ENCODE measurements around the gene HSD17B8. TPM values are rescaled to one million over a fixed set of nuclear protein-coding genes. Genes with fewer than 3 reads are reported as not detected.

The HSD17B8 gene
- polyA plus RNA-seq, 3 donors from 2014 or later = 28.8 to 47.6 (median 34.3) TPM

- Mint-ChIP-seq H3K27me3 (ENCODE audit: low read depth in 3 of 3) (peaks cover 5 to 16% (median 15%) of the 10 kb centered on the region in 3 donors), H3K4me1 (no peaks in the 10 kb centered on the region), H3K27ac (no peak overlapping the region), H3K36me3 (no peaks in the 10 kb centered on the region), H3K4me3 (no peak overlapping the region), H3K9me3 (no peaks in the 10 kb centered on the region)
- no peak for DNase-seq
Observed at GRCh38 chr6:33235221-33235634, 30.8 kb downstream of the HSD17B8 start.

- Mint-ChIP-seq H3K4me3 (no peak overlapping the region), H3K4me1 (no peaks in the 10 kb centered on the region), H3K36me3 (peaks cover 0 to 3% (median 0%) of the 10 kb centered on the region in 3 donors), H3K27ac (no peak overlapping the region), H3K9me3 (no peaks in the 10 kb centered on the region), H3K27me3 (ENCODE audit: low read depth in 3 of 3) (peaks cover 5 to 16% (median 14%) of the 10 kb centered on the region in 3 donors)
- no peak for DNase-seq
Observed at GRCh38 chr6:33236328-33236727, 31.9 kb downstream of the HSD17B8 start.

- Mint-ChIP-seq H3K36me3 (peaks cover 0 to 4% (median 0%) of the 10 kb centered on the region in 3 donors), H3K9me3 (no peaks in the 10 kb centered on the region)
Observed at GRCh38 chr6:33236852-33237251, 32.4 kb downstream of the HSD17B8 start.

DNA sequence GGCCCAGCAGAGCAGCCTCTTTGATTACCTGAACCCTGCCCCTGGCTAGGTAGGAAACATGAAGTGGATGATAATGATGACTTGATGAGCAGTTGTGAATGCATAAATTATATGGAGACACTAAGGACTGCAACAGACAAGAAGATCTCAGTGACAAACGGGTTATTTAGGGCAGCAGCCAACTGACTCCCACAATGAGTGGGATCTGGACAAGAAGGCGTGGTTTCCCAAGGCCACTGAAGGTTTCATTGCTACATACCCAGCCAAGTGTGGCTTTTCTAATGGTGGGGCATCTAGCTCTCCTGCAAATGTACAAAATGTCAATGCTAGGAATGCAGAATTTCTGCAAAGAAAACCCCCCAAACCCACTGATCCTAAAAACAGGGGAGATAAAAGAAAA, 33.3 kb downstream of the HSD17B8 start:
- no peaks in the 10 kb centered on the region for H3K9me3 Mint-ChIP-seq
- no peak overlapping the region for H3K4me3 Mint-ChIP-seq
- no peak overlapping the region for H3K27ac Mint-ChIP-seq
- peaks cover 0 to 6% (median 0%) of the 10 kb centered on the region in 3 donors for H3K36me3 Mint-ChIP-seq
- H3K4me1 Mint-ChIP-seq = no peaks in the 10 kb centered on the region
- DNase-seq = no peak
- H3K27me3 Mint-ChIP-seq (ENCODE audit: low read depth in 3 of 3) = peaks cover 7 to 22% (median 13%) of the 10 kb centered on the region in 3 donors

More at GRCh38 chr6:33236852-33237251, 32.4 kb downstream of the HSD17B8 start:
- no peak for DNase-seq
- Mint-ChIP-seq H3K27me3 (ENCODE audit: low read depth in 3 of 3) (peaks cover 6 to 18% (median 14%) of the 10 kb centered on the region in 3 donors), H3K4me3 (no peak overlapping the region), H3K27ac (no peak overlapping the region), H3K4me1 (no peaks in the 10 kb centered on the region)

DNA sequence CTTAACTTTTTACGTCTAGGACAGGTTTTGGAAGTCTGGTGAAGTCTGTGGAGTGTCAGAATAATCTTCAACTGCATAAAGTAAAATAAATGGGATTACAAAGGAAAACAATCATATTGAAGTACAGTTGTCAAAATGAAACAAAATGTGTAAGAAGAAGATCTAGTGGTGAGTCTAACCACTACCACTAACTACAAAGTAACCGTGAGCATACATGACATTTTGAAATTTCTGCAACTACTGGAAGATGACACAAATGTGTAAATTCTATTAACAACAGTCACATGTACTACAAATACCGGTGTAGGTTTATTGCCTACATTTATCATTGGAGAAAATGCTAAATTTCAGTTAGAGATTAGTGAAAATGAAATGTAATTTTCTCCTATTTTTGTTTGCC, 37.5 kb downstream of the HSD17B8 start:
- Mint-ChIP-seq H3K9me3 (no peaks in the 10 kb centered on the region), H3K4me3 (no peak overlapping the region)

GRCh38 chr6:33243476-33243875, 39.0 kb downstream of the HSD17B8 start:
- Mint-ChIP-seq H3K4me3 (no peak overlapping the region), H3K9me3 (no peaks in the 10 kb centered on the region), H3K36me3 (peaks cover 0 to 6% (median 0%) of the 10 kb centered on the region in 3 donors), H3K27ac (no peak overlapping the region), H3K27me3 (ENCODE audit: low read depth in 3 of 3) (peaks cover 9 to 12% (median 11%) of the 10 kb centered on the region in 3 donors), H3K4me1 (peaks cover 7 to 8% of the 10 kb centered on the region in 2 donors)
- DNase-seq = no peak

More for the DNA sequence above, 37.5 kb downstream of the HSD17B8 start:
- no peak overlapping the region for H3K27ac Mint-ChIP-seq
- peaks cover 0 to 6% (median 0%) of the 10 kb centered on the region in 3 donors for H3K36me3 Mint-ChIP-seq
- no peak for DNase-seq
- peaks cover 9 to 15% (median 12%) of the 10 kb centered on the region in 3 donors for H3K27me3 Mint-ChIP-seq (ENCODE audit: low read depth in 3 of 3)
- H3K4me1 Mint-ChIP-seq = no peaks in the 10 kb centered on the region

DNA sequence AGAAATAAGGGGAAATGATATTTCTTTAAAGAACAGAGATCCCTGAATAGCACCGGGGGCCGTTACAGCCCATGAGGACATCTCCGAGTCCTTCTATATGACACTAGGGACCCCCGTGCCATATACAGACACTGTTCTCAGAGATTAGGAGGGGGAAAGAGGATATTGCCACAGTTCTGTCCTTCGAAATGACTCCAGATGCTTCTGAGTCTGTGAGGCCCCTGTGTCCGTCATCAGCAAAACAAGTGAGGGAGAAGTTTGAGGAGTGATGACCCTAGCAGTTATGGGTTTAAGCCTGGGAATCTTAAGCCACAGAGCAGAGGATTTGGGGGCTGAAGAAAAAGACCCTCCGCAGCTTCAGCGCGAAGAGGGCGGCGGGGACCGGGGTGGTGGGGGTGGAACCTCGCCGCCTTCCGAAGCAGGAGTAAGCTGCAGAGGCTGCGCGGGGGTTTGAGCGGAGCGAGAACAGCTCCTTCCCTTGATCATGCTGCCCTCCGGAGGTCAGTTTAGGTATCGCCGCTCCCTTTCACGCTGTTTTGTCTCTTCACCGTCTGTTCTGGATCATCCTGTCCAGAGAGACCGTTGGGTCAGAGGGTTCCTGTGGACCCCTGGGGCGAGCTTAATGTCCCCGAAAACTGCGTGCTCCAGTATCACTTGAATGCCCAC, 43.7 kb downstream of the HSD17B8 start:
- H3K4me1 Mint-ChIP-seq = peaks cover 39 to 41% of the 10 kb centered on the region in 2 donors
- peaks cover 5 to 11% (median 6%) of the 10 kb centered on the region in 3 donors for H3K36me3 Mint-ChIP-seq
- peak; percentile 83 to 86 (median 86) for DNase-seq
- H3K9me3 Mint-ChIP-seq = no peaks in the 10 kb centered on the region
- peak overlapping the region; percentile 84 to 93 (median 91) for H3K4me3 Mint-ChIP-seq
- peaks cover 3 to 5% (median 4%) of the 10 kb centered on the region in 3 donors for H3K27me3 Mint-ChIP-seq (ENCODE audit: low read depth in 3 of 3)
- H3K27ac Mint-ChIP-seq = peak overlapping the region; percentile 93 to 96 (median 96)

DNA sequence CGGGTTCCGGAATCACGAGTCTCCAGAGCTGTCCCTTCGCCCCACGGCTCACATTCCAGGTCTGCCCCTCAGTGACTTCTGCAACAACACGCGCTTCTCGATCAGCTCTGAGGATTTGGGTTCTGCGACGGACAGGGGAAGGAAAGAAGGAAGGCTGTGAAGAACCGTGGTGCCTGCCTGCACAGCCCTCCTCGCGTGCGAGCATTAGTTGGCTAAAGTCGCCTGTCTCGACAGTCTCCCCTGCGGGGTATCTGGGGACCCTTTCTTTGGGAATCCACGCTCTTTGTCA, 44.1 kb downstream of the HSD17B8 start:
- no peak for DNase-seq
- peak overlapping the region; percentile 93 to 96 (median 96) for H3K27ac Mint-ChIP-seq
- H3K27me3 Mint-ChIP-seq (ENCODE audit: low read depth in 3 of 3) = peaks cover 2 to 4% (median 3%) of the 10 kb centered on the region in 3 donors
- H3K4me3 Mint-ChIP-seq = peak overlapping the region; percentile 84 to 93 (median 91)
- H3K9me3 Mint-ChIP-seq = no peaks in the 10 kb centered on the region
- H3K36me3 Mint-ChIP-seq = peaks cover 5 to 11% (median 6%) of the 10 kb centered on the region in 3 donors
- peaks cover 39 to 41% of the 10 kb centered on the region in 2 donors for H3K4me1 Mint-ChIP-seq

DNA sequence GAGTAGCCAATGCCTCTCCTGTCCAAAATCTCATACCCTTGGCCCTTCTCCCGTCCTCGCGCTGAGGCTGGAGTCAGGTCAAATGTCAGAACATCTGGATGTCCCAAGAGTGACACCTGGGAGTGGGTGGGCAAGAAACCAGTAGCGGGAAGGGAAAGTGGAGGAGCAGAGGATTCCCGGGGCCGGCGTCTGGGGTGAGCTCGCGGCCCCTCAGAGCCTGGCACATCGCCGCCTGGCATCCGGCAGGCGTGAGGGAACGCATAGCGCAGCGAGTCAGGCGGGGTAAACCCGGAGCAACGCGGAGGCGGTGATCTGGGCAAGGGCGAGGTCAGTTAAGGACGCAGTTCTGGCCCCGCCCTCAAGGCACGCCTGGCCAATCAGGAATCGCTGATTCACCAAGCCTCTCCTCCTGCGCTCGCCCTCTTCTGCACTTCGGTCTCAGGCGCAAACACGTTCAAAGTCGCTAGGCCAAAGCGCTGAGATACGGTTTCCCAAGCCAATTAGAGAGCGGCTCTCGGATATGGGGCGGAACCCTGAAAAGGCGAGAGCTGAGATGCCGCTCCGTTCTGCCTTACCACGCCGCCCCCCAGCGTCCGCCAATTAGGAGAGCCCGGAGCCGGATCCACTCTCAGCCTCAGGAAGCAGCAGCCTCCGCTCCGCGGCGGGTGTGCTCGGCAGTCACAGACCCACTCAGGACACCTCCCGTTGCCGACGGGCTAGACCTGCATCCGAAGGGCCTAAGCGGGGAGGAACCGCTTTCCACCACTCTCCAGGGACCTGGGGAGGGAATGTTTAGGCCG, 44.7 kb downstream of the HSD17B8 start:
- peaks cover 0 to 3% (median 2%) of the 10 kb centered on the region in 3 donors for H3K27me3 Mint-ChIP-seq (ENCODE audit: low read depth in 3 of 3)
- peaks cover 5 to 14% (median 6%) of the 10 kb centered on the region in 3 donors for H3K36me3 Mint-ChIP-seq
- H3K27ac Mint-ChIP-seq = peak overlapping the region; percentile 93 to 96 (median 96)
- peaks cover 39 to 41% of the 10 kb centered on the region in 2 donors for H3K4me1 Mint-ChIP-seq
- peak overlapping the region; percentile 84 to 93 (median 91) for H3K4me3 Mint-ChIP-seq
- no peaks in the 10 kb centered on the region for H3K9me3 Mint-ChIP-seq
- peak; percentile 96 to 98 (median 97) for DNase-seq

- peak overlapping the region; percentile 84 to 93 (median 91) for H3K4me3 Mint-ChIP-seq
- DNase-seq = no peak
- no peaks in the 10 kb centered on the region for H3K9me3 Mint-ChIP-seq
Observed at GRCh38 chr6:33249732-33250630, 45.5 kb downstream of the HSD17B8 start.

GRCh38 chr6:33250731-33251130, 46.3 kb downstream of the HSD17B8 start:
- H3K36me3 Mint-ChIP-seq = peaks cover 5 to 14% (median 6%) of the 10 kb centered on the region in 3 donors
- peaks cover 0 to 2% (median 0%) of the 10 kb centered on the region in 3 donors for H3K27me3 Mint-ChIP-seq (ENCODE audit: low read depth in 3 of 3)
- DNase-seq = no peak
- H3K9me3 Mint-ChIP-seq = no peaks in the 10 kb centered on the region
- H3K4me3 Mint-ChIP-seq = peak overlapping the region in 4 of 5 donors; percentile 86 to 93 (median 92)
- peak overlapping the region in 4 of 6 donors; percentile 56 to 96 (median 95) for H3K27ac Mint-ChIP-seq
- H3K4me1 Mint-ChIP-seq = peaks cover 39 to 41% of the 10 kb centered on the region in 2 donors

More at GRCh38 chr6:33249732-33250630, 45.5 kb downstream of the HSD17B8 start:
- peaks cover 39 to 41% of the 10 kb centered on the region in 2 donors for H3K4me1 Mint-ChIP-seq
- peaks cover 5 to 14% (median 6%) of the 10 kb centered on the region in 3 donors for H3K36me3 Mint-ChIP-seq
- H3K27ac Mint-ChIP-seq = peak overlapping the region; percentile 93 to 96 (median 96)
- H3K27me3 Mint-ChIP-seq (ENCODE audit: low read depth in 3 of 3) = peaks cover 0 to 3% (median 0%) of the 10 kb centered on the region in 3 donors

- Mint-ChIP-seq H3K36me3 (peaks cover 5 to 14% (median 6%) of the 10 kb centered on the region in 3 donors), H3K27ac (peak overlapping the region in 5 of 6 donors; percentile 0 to 87 (median 69)), H3K4me3 (peak overlapping the region in 4 of 5 donors; percentile 7 to 67 (median 30)), H3K9me3 (no peaks in the 10 kb centered on the region), H3K4me1 (peaks cover 39 to 41% of the 10 kb centered on the region in 2 donors), H3K27me3 (ENCODE audit: low read depth in 3 of 3) (no peaks in the 10 kb centered on the region)
- no peak for DNase-seq
Observed at GRCh38 chr6:33251395-33252012, 47.0 kb downstream of the HSD17B8 start.

GRCh38 chr6:33252759-33253158, 48.3 kb downstream of the HSD17B8 start:
- no peak overlapping the region for H3K27ac Mint-ChIP-seq
- no peak overlapping the region for H3K4me3 Mint-ChIP-seq

More at GRCh38 chr6:33252759-33253158, 48.3 kb downstream of the HSD17B8 start:
- no peaks in the 10 kb centered on the region for H3K27me3 Mint-ChIP-seq (ENCODE audit: low read depth in 3 of 3)
- DNase-seq = no peak
- peaks cover 5 to 14% (median 6%) of the 10 kb centered on the region in 3 donors for H3K36me3 Mint-ChIP-seq
- H3K9me3 Mint-ChIP-seq = no peaks in the 10 kb centered on the region
- H3K4me1 Mint-ChIP-seq = peaks cover 39 to 40% of the 10 kb centered on the region in 2 donors
